Fibroblast of skin of left quadriceps (primary cell): ENCODE results near the gene LMF1.

ENCODE experiments used
- DNase-seq, 2 experiments: peaks; one replicate each; pipeline ENCODE4 v3.0.0-alpha.2; 2013; ENCODE audit warnings: low read depth in 2 of 2

Gene LMF1

DNA sequence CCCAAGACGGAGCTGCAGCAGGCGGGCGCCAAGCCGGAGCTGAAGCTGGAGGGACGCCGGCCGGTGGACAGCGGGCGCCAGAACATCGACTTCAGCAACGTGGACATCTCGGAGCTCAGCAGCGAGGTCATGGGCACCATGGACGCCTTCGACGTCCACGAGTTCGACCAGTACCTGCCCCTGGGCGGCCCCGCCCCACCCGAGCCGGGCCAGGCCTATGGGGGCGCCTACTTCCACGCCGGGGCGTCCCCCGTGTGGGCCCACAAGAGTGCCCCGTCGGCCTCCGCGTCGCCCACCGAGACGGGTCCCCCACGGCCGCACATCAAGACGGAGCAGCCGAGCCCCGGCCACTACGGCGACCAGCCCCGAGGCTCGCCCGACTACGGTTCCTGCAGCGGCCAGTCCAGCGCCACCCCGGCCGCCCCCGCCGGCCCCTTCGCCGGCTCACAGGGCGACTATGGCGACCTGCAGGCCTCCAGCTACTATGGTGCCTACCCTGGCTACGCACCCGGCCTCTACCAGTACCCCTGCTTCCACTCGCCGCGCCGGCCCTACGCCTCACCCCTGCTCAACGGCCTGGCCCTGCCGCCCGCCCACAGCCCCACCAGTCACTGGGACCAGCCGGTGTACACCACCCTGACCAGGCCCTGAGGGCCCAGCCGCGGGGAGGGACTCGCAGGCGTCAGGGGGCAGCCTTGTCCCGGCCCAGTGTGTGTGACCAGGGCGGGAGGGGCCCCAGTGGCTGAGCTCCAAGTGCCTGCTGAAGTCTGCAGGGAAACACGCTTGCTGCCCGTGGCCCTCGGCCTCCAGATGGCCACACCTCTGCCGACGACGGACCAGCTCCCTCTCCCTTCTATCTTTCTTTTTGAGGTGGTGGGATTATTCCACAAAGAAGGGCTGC, 14.2 kb upstream of the LMF1 start:
- DNase-seq: no peak

DNA sequence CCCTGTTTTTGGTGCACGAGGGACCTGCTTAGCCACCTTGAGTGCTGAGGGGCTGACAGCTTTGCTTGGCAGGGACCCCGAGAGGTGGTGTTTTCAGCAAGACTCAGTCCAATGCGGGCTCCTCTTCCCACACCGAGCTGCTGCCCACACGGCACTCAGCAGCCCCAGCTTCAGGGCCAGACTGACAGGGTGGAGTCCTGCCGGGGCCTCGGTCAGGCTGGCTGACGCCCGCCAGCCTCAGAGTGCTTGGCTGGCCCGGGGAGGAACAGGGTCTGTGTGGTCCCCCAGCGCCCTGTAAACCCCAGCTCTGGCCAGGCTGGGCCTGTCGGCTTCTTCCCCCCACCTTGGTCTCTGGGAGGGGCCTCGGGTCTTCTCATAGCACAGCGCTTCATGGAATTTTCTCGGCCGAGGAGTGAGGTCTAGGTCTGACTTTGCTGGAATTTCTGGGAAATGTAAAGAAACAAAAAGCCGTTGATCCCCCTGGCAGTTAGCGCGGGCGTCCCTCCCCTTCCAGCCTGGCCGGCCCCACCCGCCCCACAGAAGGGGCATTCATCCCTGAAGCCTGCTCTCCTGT, 13.4 kb upstream of the LMF1 start:
- no peak for DNase-seq

DNA sequence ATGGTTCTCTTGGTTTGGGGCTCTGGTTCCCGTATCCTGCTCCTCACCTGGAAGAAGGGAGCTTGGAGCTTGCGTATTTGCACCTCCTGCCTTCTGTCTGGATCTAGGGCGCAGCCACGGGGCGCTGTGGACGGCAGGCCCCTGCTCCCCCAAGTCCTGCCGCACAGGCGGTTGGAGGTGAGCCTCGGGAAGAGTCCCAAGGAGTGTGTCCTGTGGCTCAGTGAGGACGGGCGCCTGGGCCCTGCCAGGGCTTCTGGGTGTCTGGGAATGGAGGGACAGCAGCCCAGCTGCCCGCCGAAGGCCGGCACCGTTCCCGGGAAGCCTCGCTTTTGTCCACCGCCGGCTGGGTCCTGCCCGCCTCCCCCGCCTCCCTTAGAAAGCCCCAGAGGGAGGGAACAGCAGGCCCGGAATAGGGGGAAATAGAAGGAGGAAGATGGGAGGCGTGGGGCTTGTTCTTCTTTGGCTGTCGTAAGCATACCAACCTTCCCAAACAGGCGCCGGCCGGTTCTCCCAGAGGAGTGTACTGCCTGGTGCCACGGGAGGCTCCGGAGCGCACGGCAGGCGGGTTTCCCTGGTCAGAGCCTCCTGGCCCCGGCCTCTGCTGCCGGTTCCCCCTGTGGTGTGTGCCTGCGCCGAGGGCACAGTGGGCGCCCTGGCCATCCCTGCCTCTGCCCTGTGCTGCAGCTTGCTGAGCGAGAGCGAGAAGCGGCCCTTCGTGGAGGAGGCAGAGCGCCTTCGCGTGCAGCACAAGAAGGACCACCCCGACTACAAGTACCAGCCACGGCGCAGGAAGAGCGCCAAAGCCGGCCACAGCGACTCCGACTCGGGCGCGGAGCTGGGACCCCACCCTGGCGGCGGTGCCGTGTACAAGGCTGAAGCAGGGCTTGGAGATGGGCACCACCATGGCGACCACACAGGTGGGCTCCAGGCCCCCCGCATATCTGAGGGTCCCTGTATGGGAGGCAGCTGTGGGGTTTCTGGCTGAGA, 12.6 kb upstream of the LMF1 start:
- DNase-seq: no peak

DNA sequence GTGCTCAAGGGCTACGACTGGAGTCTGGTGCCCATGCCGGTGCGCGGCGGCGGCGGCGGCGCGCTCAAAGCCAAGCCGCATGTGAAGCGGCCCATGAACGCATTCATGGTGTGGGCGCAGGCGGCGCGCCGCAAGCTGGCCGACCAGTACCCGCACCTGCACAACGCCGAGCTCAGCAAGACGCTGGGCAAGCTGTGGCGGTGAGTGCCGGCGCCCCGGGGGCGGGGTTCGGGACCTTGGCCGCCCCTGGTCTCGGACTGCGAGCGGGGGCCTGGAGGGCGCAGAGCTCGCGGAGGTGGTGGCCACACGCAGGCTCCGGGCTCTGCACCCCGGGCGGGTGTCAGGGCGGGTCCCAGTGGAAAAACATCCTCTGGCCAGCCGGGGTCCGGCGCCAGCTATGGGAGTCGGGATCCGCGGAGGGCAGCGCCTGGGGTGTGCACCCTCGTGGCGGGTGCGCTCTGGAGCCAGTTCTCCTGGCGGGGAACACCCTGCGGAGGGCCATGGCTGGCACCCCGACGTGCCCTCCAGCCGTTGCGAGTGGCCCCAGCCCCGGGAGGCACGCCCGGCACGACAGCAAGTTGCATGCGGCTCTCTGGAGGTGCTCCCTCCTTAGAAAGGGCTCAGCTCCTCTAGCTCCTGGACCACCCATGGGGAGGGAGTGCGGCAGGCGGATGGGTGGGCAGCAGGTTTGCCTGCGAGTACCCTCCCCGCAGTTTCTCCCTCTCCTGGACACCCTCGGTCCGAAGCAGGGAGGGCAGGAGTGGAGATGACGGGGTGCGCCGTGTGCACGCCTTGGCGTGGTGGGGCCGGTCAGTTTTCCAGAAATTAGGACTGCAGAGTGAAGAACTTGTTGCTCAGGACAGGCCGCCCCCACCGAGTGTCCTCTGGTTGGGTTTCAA, 11.6 kb upstream of the LMF1 start:
- DNase-seq: no peak

DNA sequence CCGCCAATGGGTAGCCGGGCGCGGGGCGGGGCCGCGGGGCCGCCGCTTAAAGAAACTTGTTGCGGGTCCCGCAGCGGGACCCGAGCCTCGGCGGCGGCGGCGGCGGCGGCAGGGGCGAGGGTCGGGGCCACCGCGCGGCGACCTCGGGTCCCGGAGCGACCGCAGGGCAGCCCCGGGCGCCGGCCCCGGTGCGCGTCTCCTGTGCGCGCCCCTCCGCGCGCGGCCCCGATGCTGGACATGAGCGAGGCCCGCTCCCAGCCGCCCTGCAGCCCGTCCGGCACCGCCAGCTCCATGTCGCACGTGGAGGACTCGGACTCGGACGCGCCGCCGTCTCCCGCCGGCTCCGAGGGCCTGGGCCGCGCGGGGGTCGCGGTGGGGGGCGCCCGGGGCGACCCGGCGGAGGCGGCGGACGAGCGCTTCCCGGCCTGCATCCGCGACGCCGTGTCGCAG, 10.9 kb upstream of the LMF1 start, which contains the start of gene SOX8:
Gene SOX8, plus strand, starts transcription at position 76 of the 450 bp plus-strand sequence. Its CDS starts 153 bp downstream, at position 229.
- no peak for DNase-seq

DNA sequence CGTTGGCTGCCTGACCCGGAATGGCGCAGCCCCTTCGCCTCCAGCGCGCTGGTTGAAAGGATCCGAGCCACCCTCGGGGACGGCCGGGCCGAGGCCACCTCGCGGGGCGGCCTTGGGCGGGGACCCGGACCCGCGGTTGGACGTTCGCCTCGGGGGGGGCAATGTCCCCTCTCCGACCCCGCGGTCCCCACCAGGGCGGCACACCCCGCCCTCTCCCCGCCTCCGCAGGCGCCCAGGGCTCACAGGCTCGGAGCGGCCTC, 9.7 kb upstream of the LMF1 start:
- DNase-seq: no peak

DNA sequence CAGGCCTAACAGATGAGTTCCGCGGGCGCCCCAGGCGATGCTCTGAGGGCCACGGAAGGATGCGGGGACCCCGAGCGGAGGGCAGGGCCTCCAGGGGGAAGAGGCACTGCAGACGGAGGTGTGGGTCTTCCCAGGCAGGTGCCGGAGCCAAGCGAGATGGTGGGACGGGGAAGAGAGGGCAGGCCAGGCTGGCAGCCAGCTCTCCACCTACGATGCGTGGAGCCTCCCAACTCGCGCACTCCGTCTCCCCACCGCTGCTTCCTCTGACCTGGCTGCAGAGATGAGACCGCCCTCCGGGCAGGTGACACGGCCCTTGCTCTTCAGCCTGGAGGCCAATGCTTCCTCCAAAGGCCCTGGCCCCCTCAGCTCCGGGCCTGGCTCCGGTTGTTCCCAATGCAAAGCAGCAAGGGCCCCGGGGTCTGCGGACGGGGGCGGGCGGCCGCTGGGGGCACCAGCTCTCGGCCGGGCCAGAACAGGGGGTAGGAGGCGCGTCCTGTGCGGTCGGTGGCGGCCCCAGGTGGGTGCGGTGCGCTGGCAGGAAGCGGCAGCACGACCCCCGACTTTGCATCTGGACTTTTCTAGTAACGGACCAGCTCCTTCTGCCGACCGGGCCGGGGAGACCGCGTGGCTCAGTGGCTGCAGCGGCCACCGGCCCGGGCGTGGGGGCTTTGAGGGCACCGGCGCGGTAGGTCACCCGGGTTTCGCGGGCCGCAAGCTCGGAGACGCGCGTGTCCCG, 9.2 kb upstream of the LMF1 start:
- DNase-seq: no peak

DNA sequence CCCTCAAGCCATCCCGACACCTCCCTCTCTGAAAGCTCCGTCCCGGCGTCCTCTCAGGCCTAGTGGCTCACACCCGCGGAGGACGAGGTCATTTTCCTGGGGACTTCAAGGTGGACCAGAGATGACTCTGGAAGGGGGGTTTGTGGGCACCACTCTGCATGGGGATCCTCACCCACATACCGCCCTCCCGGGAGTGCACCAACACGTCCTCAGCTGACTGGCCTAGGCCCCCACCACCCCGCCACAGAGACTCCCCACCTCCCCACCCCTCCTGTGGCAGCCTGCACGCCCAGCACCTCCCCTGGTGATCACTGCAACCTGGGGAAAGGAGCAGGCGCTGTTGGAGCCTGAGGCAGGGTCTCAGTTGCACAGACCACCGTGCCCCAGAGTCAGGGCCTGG, 8.4 kb upstream of the LMF1 start:
- no peak for DNase-seq

DNA sequence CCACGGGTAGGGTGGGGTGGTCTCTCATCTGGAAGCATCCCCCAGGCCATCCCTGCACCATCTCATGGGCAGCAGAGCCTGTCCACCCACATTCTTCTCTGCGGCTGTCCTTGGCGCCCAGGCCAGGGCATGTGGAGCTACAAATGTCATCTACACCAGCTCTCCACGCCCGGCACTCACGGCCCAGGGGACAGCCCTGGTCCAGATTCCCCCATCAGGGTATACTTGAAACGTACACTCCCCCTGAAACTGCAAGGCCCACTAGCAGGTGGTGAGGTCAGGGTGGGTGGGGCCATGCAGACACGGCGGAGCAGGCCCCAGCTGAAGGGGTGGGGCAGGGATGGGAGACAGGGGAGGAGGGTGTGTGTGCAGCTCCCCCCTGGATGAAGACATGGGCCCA, 7.6 kb upstream of the LMF1 start:
- DNase-seq: no peak

DNA sequence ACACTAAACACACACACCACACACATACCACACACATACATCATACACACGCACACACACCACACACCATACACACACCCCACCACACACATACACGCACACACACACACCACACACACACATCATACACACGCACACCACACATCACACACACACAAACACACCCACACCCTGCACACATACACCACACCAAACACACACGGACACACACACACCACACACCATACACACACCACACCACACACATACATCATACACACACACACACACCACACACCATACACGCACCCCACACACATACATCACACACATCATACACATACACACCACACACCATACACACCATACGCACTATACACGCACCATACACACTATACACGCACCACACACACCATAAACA, 7.1 kb upstream of the LMF1 start:
- no peak for DNase-seq

DNA sequence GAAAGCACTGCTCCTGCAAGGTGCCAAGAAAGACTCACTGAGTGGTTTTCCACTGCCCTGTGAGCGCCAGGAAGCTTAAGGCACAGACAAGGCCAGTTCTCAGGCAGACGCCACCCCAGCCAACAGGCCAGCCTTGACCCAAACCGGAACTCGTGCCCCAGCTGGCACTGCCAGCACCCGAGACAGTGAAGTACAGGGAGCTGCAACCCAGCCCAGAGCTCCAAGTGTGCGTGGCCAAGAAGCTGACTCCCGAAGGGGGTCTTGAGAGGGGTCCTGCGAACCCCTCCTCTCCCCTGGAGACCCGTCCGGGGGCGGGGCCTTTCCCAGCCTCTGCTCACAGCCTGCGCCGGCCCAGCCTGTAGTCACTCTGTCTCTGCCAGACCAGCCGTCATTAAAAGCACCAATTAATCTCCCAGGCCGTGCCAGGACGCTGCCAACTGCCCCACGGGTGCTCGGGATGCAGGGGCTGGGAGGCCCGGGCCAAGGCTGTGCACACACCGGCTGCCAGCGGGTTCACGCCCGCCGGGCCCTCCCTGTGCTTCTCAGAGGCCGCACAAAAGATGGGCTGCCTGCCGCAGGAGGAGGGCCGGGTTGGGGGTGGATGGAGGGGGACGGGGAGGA, 6.4 kb upstream of the LMF1 start:
- DNase-seq: no peak

DNA sequence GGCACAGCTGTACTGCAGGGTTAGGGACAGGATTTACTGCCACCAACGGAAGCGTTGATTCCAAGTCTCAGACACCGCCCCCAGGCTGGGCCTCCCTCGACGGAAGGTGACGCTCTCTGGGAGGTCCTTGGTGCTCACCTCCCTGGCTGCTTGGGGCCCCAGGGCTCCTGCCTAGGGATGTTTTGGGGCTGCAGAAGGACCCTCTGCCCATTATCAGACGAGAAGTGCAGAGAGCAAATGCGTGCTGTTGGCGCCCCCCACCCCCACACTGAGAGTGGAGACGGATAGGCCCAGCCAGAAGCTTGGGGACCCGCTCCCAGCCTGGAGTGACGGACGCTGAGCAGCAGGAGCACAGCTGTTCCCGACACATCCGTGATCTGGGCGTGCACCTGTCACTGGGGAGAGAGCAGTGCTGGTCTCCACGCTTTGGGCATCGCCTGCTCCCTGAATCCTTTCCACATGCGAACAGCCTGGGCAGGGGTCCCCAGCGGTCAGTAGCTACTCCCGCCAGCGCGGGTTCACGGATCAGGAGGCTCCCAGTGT, 5.7 kb upstream of the LMF1 start:
- DNase-seq: no peak

DNA sequence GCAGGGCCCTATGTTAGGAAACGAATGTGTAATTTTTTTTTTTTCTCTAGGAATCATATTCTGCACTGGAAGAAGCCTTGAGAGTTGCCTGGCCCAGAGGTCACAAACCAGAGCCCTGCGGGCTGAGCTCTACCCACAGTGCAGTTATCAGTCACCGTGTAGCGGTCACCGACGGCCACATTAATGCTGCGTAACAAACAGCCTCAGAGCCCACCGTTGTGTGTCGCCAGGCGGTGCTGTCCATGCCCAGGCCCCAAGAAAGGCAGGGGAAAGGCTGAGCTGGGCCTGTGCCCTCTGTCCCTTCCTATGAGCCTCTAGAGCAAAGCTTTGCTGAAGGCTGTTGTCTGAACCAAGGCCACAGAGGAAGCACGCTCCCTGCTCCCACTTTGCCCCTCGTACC, 4.5 kb upstream of the LMF1 start:
- no peak for DNase-seq

DNA sequence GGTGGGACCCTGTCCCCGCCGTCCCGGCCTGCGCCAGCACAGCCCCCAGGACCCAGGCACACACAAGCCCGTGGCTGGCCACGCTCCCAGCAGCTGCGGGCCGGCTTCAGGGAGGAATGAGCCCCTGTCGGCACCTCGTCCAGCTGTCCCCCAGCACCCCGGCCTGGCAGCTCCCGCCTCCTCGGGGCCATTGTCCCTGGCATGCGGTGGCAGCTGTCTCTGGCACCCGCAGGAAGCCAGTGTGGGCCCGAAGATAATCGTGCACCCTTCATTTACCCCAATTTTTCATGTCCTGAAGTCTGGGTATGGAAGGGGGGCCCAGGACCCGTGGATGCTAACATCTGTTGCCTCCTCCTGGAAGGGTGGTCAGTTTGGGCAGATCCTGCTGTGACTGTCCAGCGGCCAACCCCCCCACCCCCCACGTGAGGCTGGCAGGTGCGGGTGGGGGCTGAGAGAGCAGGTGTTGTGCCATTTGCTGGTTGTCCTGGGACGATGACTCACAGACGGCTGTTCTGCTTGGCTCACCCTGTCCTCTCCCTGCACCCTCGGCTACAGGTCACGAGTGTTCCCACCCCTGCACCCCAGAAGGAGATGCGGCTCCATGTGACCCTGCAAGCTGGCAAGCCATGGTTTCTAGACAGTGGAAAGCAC, 4.0 kb upstream of the LMF1 start:
- DNase-seq: no peak

DNA sequence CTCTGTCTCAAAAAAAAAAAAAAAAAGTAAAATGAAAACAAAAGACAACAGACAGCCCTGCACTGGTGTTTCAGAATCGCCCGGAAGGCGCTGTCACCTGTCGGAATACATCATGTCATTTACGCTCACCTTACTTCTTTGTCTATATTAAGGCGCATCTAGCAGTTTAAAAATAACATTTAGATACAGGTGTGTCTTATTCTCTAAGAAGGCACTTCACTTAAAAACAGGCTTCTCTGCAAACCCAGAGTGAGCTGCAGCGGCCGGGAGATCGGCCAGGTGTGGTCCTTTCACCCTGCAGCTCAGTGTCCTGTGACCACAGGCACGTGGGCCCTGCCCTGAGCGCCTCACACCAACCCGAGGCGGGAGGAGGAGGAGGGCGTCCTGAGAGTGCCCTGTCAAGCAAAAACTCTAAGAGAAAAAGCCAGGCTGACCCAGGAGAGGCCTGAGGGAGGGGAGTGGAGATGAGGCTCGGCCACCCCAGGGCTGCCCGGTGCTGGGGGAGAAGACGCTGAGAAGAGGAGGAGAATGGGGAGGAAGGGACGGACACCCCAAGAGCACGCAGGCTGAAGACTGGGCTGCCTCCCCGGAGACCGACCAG, 3.3 kb upstream of the LMF1 start:
- DNase-seq: no peak

DNA sequence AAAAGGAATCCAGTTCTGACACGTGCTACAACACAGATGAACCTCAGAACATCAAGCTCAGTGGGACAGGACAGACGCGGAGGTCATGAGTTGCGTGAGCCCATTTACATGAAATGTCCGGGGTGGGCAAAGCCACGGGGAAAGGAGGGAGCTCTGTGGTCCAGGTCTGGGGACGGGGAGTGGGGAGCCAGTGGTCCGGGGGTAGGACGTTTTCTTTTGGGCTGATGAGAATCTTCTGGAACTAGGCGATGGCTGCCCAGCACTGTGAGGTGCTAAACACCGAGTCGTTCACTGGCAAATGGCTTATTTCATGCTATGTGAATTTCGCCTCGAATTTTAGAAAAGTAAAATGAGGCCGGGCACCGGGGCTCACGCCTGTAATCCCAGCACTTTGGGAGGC, 2.6 kb upstream of the LMF1 start:
- no peak for DNase-seq

DNA sequence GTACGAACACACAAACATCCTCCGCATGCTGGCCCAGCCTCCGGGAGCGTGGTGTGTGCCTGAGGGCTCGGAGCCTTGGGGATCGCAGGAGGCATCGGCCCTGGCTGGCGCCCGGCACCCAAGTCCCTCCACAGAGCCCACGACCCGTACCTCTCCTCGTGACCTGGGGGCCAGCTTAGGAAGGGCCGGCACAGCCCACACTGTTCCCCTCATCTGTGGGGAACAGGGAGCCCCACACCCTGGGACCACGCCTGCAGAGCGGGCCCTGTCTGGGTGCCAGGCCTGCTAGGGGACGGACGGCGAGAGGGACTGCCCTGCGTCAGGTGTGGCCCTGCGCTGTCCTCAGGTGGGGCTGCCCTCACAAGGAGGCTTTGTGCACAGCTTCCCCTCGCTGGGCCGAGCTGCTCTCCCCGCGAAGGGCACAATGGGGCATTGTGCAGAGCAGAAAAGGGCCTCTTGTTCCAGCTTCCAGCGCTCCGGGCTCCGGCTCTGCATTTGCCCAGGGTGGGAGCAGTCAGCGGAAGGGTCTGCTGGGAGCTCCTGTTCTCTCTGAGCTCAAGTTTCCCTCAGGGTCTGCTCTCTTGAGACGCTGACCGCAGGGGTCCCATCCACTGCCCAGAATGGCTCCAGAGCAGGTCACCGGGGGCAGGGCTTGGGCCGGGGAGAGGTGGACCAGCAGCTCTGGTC, 1.7 kb upstream of the LMF1 start:
- no peak for DNase-seq

DNA sequence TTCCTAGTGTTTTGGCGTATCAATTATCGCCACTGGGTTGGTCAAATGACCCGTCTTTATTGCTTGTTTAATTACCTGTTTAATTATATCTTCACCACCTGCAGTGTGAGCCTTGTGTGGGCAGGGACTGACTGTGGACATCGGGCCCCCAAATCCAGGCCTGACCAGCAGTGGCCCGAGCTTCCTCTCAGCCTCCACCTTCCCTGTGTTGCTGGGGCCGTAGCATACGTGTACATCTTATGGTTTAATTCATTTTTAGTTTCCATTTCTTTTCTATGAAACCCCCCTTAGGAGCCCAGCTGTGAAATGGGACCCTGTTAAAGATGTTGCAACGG, 1.2 kb upstream of the LMF1 start:
- no peak for DNase-seq

DNA sequence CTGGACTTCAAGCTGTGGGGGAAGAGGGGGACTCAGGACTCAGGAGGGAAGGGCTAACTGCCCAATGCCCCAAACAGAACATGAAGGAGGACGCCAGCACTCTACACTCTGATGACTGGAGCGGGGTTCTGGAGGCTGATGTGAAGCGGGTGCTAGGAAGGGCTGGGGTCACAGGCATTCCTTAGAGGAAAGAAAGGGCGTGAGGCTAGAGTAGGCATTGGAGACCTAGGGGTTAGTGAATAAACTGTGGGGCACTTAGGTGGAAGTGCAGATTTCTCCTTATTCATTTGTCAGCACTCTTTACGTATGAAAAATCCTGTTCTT, 760 bp upstream of the LMF1 start:
- DNase-seq: no peak
